PC-3 (cell line): Measurements from ENCODE around the gene ARHGAP15. TPM values are rescaled to one million over a fixed set of nuclear protein-coding genes. Genes with fewer than 3 reads are reported as not detected.

ENCODE experiments used
- ATAC-seq: fragments of 200-7000 bp; cut with Tn5 transposase; 2 replicates; pipeline ENCODE4 v1.9.1; 2020; ENCODE audit warnings: mild to moderate bottlenecking, moderate library complexity
- BruUV-seq: library from RNA; stranded (reverse); fragments of 400-500 nt; replicated peaks from 2 replicates; lab custom pipeline; 2021; lab: Mats Ljungman, UMichigan
- CTCF ChIA-PET: fragments of 300-600 bp; sonication (Branson Sonifier 250); formaldehyde crosslinking; loops from one replicate; lab custom pipeline; 2022; ENCODE audit warnings: antibody characterized with exemption; lab: Charles Lee
- POLR2A ChIA-PET: fragments of 300-600 bp; sonication (Branson Sonifier 250); formaldehyde crosslinking; loops from one replicate; lab custom pipeline; 2022; ENCODE audit warnings: antibody characterized with exemption; ENCODE audit not compliant: unreplicated experiment; lab: Charles Lee
- DNase-seq: peaks from one replicate; pipeline ENCODE4 v3.0.0-alpha.2; 2015
- H2AFZ ChIP-seq: fragments of 300-600 bp; sonication (generic); 2 replicates; pipeline ENCODE4 v1.6.0; 2016; ENCODE audit warnings: antibody characterized with exemption, low read length
- H3F3A ChIP-seq: fragments of 300-600 bp; sonication (generic); one replicate; pipeline ENCODE4 v1.6.0; 2017; ENCODE audit warnings: antibody characterized with exemption, low read length, control low read depth, mild to moderate bottlenecking; ENCODE audit not compliant: unreplicated experiment
- H3K27ac ChIP-seq: fragments of 300-600 bp; sonication (generic); 2 replicates; pipeline ENCODE4 v1.5.1; 2016; ENCODE audit warnings: mild to moderate bottlenecking, low read length
- H3K27me3 ChIP-seq: fragments of 300-600 bp; sonication (generic); 2 replicates; pipeline ENCODE4 v1.6.1; 2016; ENCODE audit warnings: low read length, mixed read lengths
- H3K36me3 ChIP-seq: fragments of 300-600 bp; sonication (generic); 2 replicates; pipeline ENCODE4 v1.6.1; 2016; ENCODE audit warnings: low read depth, mixed run types, low read length, mixed read lengths
- H3K4me1 ChIP-seq: fragments of 300-600 bp; sonication (generic); 2 replicates; pipeline ENCODE4 v1.5.1; 2016; ENCODE audit warnings: low read length; ENCODE audit not compliant: insufficient read depth
- H3K4me2 ChIP-seq: fragments of 300-600 bp; sonication (generic); 2 replicates; pipeline ENCODE4 v1.6.0; 2016; ENCODE audit warnings: low read length
- H3K4me3 ChIP-seq: fragments of 300-600 bp; sonication (generic); 2 replicates; pipeline ENCODE4 v1.5.1; 2016; ENCODE audit warnings: mild to moderate bottlenecking, low read length, mixed read lengths
- H3K79me2 ChIP-seq: fragments of 300-600 bp; sonication (generic); 2 replicates; pipeline ENCODE4 v1.6.1; 2017; ENCODE audit warnings: low read length, mixed read lengths
- H3K9ac ChIP-seq: fragments of 300-600 bp; sonication (generic); 2 replicates; pipeline ENCODE4 v1.6.0; 2016; ENCODE audit warnings: mild to moderate bottlenecking, low read length
- H3K9me2 ChIP-seq: fragments of 300-600 bp; sonication (generic); replicated peaks from 2 replicates; pipeline ENCODE4 v1.6.1; 2016; ENCODE audit warnings: mixed run types, low read length, mixed read lengths
- H3K9me3 ChIP-seq: fragments of 300-600 bp; sonication (generic); 2 replicates; pipeline ENCODE4 v1.6.1; 2016; ENCODE audit warnings: low read length, mixed read lengths
- H4K20me1 ChIP-seq: fragments of 300-600 bp; sonication (generic); 2 replicates; pipeline ENCODE4 v1.6.1; 2016; ENCODE audit warnings: low read length, mixed read lengths
- CTCF ChIP-seq: fragments of 300-600 bp; sonication (generic); conservative IDR thresholded peaks from 2 replicates; pipeline ENCODE4 v1.5.1; 2017; ENCODE audit warnings: antibody characterized with exemption, low read depth, mild to moderate bottlenecking, low read length
- EZH2 ChIP-seq: fragments of 300-600 bp; sonication (generic); IDR thresholded peaks from one replicate; pipeline ENCODE4 v1.6.1; 2017; ENCODE audit warnings: antibody characterized with exemption, mild to moderate bottlenecking, low read length; ENCODE audit not compliant: unreplicated experiment
- EZH2phosphoT487 ChIP-seq: fragments of 300-600 bp; sonication (generic); IDR thresholded peaks from 2 replicates; pipeline ENCODE4 v1.6.1; 2018; ENCODE audit warnings: mild to moderate bottlenecking, antibody characterized with exemption, low read length, borderline replicate concordance
- intact Hi-C: fragments of 100-400 bp; cut with micrococcal nuclease; formaldehyde crosslinking; loops from 2 replicates; pipeline ENCODE4 v1.9.0; 2023
- total RNA-seq: library from RNA; depleted of rRNA; stranded (reverse); fragments of >200 nt; gene quantifications from 2 replicates; pipeline ENCODE4 v1.2.3, GENCODE V29; 2014

ARHGAP15 gene
- total RNA-seq, 1 experiment from 2014 or later, result not detected

- H3F3A ChIP-seq, result peaks cover 4% of the 10 kb centered on the region
- H3K9me2 ChIP-seq, result no peaks in the 10 kb centered on the region
- TF ChIP-seq EZH2, result no peak
- TF ChIP-seq EZH2phosphoT487, result no peak
- TF ChIP-seq CTCF, result no peak
- H3K9ac ChIP-seq, result no peak overlapping the region
- H3K4me1 ChIP-seq, result peaks cover 25% of the 10 kb centered on the region
- H3K79me2 ChIP-seq, result no peaks in the 10 kb centered on the region
- no peaks in the 10 kb centered on the region for H3K9me3 ChIP-seq
- ATAC-seq, result no peak
- intact Hi-C loops, result no loop called here
- POLR2A ChIA-PET, result no interaction called here
- DNase-seq, result no peak
- CTCF ChIA-PET, result no interaction called here
- H3K36me3 ChIP-seq, result no peaks in the 10 kb centered on the region
- peak overlapping the region; percentile 42 for H3K4me2 ChIP-seq
- H3K27ac ChIP-seq, result no peak overlapping the region
- BruUV-seq, result no TSS peak
- no peaks in the 10 kb centered on the region for H3K27me3 ChIP-seq
- H3K4me3 ChIP-seq, result no peak overlapping the region
- no peaks in the 10 kb centered on the region for H4K20me1 ChIP-seq
- H2AFZ ChIP-seq, result no peak overlapping the region
These were observed 269.6 kb downstream of the ARHGAP15 start for GRCh38 chr2:143398781-143399180.

- Histone ChIP-seq H3K36me3 (no peaks in the 10 kb centered on the region), H3K9me2 (no peaks in the 10 kb centered on the region), H3K27ac (no peak overlapping the region), H3K9me3 (no peaks in the 10 kb centered on the region), H3F3A (peaks cover 4% of the 10 kb centered on the region), H2AFZ (no peak overlapping the region), H4K20me1 (no peaks in the 10 kb centered on the region), H3K9ac (no peak overlapping the region), H3K4me2 (no peak overlapping the region), H3K27me3 (no peaks in the 10 kb centered on the region), H3K4me3 (no peak overlapping the region), H3K79me2 (no peaks in the 10 kb centered on the region), H3K4me1 (peaks cover 25% of the 10 kb centered on the region)
- ChIA-PET CTCF (no interaction called here), POLR2A (no interaction called here)
- intact Hi-C loops, result no loop called here
- peak; percentile 10 for DNase-seq
- BruUV-seq, result no TSS peak
- ATAC-seq, result peak; percentile 47
- TF ChIP-seq EZH2 (no peak), CTCF (no peak), EZH2phosphoT487 (no peak)
These were observed 270.4 kb downstream of the ARHGAP15 start for GRCh38 chr2:143399631-143400069.

- H3K4me1 ChIP-seq, result peaks cover 25% of the 10 kb centered on the region
- intact Hi-C loops, result no loop called here
- ChIA-PET CTCF (no interaction called here), POLR2A (no interaction called here)
- no peaks in the 10 kb centered on the region for H3K79me2 ChIP-seq
- H3K9me3 ChIP-seq, result no peaks in the 10 kb centered on the region
- H3F3A ChIP-seq, result peaks cover 4% of the 10 kb centered on the region
- H4K20me1 ChIP-seq, result no peaks in the 10 kb centered on the region
- no TSS peak for BruUV-seq
- no peaks in the 10 kb centered on the region for H3K27me3 ChIP-seq
- DNase-seq (no peak), ATAC-seq (no peak)
- H2AFZ ChIP-seq, result no peak overlapping the region
- H3K27ac ChIP-seq, result no peak overlapping the region
- no peaks in the 10 kb centered on the region for H3K9me2 ChIP-seq
- no peak overlapping the region for H3K9ac ChIP-seq
- H3K36me3 ChIP-seq, result no peaks in the 10 kb centered on the region
- no peak overlapping the region for H3K4me2 ChIP-seq
- TF ChIP-seq EZH2 (no peak), EZH2phosphoT487 (no peak), CTCF (no peak)
- H3K4me3 ChIP-seq, result no peak overlapping the region
These were observed 272.6 kb downstream of the ARHGAP15 start for GRCh38 chr2:143401861-143402260.
